Germinal center (tissue), 1 donor: ENCODE data around the gene SLC34A3.

Experiments used
- DNase-seq: peaks from one replicate; pipeline ENCODE4 v3.0.0; 2012; ENCODE audit warnings: mixed read lengths, low spot score

Gene SLC34A3

DNA sequence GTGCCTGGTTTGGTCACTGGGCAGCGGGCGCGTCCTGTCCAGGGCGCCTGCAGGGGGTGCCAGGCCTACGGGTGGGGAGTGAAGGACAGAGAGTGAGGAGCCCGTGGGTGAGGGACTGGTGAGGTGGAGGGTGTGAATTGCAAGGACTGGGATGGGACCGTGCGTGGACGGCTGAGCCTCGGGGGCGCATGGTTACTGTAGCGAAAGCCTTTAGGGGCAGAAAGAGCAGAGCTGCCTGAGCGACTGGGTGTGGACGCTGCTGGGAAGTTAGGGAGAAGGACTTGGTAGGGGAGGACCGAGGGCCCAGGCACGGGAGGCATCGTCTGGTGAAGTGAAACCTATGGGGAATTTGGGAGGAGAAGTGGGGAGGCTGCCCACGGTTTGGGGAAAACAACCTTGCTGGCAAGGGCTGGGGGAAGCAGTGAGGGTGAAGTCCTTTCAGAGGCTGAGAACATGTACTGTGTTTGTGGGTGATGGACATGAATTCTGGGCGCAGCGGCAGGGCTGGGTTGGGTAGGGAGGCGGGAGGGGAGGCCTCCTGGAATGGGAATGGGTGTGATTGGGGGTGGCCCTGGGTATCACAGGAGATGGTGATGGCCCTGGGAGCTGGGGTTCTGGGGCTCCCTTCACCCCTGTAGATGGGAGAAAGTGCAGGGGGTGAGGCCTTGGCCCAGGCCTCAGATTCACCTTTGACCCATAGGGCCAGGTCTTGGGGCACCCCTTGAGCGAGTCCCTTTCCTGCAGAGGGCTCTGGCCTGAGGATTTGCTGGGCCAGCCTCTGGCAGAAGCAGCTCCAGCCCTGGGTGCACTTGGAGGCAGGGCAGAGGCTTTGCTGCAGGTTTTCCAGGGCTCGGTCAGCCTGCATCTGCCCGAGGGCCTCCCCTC is 45.1 kb downstream of the SLC34A3 start:
- DNase-seq: no peak

DNA sequence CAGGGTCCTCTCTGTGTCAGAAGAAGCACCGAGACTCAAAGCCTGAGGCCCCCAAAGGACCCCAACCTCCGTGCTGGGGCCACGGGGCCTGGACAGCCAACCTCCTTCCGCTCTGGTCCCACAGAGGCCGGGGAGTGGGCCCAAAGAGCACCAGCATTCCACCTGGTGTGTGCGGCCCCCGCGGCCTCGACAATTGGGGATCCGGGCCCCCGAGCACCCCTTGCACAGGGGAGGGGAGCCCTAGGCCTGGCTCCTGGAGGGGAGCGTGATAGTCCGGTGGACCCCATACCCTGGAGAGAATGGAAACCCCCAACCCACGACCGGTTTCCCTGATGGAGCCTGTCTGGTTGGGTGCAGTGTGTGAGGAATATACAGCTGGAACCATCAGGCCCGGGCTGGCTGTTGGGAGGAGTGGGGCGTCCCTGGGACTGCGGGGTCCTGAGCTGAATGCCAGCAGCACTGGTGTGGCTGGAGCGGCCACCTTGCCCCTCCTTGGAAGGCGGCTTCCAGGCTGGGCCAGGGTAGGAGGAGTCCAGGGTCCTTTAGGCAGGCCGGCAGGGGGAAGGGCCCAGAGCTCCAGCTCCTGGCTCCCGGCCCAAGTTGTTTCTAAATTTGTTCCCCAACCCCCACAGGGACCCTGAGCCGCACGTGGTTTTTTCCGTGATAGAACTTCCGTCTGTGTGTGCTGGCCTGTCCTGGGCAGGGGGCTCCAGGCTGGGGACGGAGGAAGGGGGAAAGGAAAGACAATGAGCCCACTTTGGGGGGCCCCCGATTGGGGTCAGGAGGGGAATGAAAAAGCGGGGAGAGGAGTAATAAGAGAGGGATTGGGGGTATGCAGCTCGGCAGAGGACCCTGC is 46.0 kb downstream of the SLC34A3 start:
- no peak for DNase-seq

DNA sequence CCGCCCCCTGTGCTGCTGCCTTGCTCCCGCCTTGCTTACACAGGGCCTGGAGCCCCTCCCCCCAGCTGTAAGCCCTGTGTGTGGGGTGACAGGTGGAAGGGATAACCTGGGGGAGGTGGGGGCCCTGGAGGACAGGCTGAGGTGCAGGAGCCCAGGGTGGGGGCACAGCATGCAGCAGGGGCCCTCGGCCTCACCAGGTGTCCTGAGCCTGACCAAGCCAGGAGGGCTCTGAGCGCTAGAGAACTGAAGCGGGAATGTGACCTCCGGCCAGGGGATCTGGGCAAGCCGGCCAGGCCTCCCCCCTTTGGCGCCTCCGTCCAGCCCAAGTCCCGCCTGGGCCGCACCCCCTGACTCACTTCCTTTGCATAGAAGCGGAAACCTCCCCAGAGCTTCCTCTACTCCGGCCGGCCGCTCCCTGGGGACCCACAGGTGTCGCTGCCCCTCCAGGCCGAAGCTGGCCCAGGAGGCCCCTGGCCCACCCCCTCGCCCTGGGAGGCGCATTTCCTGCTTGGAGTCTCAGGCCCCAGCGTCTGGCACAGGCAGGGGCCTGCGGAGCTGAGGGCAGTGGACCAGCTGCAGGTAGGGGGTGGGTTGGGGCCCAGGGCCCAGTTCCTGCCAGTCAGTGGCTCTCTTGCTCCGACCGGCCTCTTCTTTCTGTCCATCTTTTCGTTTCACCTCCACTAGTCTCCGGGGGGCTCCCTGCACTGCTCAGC is 46.8 kb downstream of the SLC34A3 start, which contains the start of gene TOR4A:
TSS of gene TOR4A (plus strand) at position 398 of the 713 bp plus-strand sequence. CDS start 964 bp downstream, outside the sequence.
- DNase-seq: peak; percentile 69

DNA sequence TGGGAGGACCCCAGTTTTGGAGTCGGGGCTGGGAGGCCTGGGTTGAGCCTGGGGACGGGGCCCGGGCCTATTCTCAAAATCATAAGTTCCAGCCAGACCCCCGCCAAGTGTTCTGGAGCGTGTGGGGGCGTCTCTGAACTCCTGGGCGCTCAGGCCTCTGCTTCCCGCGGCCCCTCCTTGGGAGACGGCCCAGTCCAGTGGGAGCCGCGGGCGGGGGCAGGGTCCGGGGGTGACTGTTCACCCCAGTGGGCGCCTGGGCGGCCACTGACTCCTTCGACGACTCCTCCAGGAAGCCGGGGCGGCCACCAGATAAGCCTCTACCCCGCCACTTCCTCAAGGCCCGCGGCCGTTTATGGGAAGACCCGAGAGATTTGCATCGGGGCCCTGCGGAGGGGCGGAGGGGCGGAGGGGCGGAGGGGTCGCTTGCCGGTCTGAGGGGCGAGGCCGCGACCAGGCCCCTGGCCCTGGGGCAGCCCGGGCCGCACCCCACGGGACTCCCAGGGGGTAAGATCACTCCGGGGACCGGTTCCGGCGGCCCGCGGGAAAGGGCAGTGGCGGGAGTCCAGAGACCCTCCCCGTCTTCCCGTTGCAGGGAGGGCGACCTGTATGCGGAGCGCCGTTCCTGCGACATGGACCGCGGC is 47.5 kb downstream of the SLC34A3 start:
- peak; percentile 52 for DNase-seq

DNA sequence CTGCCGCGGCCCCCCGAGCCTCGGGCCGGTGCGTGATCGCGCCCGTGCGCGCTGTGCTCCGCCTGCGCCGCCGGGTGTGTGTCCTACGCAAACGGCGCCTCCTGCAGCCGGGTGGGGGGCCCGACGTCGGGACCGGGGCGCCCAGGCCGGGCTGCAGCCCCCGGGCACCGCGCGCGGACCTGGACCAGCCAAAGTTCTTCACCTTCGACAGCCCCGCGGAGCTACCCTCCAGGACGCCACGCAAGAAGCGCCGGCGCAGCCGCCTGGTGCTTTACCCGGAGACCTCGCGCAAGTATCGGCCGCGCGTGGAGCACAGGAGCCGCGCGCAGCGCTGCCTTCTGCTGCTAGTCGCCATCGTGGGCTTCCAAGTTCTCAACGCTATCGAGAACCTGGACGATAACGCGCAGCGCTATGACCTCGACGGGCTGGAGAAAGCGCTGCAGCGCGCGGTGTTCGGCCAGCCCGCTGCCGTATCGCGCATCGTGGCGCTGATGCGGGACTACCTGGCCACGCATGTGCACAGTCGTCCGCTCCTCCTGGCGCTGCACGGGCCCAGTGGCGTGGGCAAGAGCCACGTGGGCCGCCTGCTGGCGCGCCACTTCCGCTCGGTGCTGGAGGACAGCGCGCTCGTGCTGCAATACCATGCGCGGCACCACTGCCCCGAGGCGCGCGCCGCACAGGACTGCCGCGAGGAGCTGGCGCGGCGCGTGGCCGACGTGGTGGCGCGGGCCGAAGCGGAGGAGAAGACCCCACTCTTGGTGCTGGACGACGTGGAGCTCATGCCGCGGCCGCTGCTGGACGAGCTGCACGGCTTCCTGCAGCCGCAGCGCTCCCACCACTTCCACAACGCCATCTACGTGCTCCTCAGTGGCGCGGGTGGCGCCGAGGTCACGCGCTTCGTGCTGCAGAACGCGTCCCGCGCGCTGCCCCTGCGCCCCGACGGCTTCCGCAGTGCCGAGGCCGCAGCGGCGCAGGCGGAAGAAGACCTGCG is 48.3 kb downstream of the SLC34A3 start:
- DNase-seq: no peak

DNA sequence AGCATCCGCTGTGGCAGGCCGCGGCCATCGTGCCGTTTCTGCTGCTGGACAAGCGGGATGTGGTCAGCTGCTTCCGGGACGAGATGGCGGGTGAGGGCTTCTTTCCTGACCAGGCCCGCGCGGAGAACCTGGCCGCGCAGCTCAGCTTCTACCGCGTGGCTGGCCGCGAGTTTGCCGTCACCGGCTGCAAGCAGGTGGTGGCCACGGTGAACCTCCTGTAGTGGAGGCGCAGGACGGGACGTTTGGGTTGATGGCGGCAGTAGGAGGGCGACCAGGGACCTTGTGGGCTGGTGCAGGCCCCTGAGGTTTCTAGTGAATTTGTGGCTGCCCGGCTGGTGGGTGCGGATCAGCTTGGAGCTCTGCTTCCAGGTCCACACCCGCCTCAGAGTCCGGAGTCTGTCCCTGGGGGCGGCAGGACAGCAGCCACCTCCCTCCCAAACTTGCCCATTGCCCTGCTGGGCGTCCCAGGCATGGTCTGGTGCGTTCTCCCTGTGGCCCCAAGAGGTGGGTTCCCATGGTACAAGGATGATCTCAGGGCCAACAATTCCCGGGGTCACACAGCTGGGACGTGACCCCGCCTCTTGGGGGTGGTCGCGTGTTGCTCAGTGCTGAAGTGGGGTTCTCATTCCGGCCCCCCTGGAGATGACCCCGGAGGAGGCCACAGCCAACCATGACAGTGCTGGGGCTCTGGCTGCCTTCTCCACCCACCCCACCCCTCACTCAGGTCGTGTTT is 49.2 kb downstream of the SLC34A3 start:
- DNase-seq: no peak

DNA sequence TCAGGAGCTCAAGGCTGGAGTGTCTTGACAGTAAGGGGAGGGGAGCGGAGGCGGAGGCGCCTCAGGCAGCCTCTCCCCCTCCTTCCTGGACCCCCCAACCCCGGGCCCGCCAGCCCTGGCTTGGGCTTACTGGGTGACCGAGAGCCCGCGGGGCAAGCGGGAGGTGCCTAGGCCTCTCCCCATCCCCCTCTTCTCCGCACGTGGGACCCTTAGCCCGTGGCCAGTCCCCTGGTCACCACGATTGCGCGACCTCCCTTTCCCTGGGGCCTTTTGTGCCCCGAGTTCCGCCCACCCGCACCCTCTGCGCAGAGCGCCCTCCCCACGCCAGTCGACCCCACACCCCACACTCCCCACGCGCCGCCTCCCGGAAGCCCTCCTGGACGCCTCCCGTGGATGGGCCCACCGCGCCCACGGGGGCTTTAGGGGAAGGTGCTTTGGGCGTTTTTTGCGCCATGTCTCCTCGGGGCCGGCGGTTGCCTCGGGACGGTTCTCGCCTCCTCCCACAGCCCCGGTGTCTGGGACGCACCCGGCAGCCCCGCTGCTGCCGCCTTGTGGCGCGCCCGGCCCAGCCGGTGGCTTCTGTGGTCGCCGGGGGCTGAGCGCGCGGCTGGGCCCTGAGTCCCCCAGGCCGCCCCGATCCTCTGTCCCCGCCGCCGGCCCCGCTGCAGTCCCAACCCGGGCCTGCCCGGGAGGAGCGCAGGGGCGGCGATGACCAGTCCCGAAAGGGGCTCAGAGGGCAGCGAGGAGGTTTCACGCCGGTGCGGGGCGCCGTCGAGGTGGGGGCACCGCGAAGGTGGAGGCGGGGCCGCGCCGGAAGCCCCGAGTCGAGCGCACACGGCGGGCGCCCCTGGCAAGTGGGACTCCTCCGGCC is 50.0 kb downstream of the SLC34A3 start:
- DNase-seq: peak; percentile 68

DNA sequence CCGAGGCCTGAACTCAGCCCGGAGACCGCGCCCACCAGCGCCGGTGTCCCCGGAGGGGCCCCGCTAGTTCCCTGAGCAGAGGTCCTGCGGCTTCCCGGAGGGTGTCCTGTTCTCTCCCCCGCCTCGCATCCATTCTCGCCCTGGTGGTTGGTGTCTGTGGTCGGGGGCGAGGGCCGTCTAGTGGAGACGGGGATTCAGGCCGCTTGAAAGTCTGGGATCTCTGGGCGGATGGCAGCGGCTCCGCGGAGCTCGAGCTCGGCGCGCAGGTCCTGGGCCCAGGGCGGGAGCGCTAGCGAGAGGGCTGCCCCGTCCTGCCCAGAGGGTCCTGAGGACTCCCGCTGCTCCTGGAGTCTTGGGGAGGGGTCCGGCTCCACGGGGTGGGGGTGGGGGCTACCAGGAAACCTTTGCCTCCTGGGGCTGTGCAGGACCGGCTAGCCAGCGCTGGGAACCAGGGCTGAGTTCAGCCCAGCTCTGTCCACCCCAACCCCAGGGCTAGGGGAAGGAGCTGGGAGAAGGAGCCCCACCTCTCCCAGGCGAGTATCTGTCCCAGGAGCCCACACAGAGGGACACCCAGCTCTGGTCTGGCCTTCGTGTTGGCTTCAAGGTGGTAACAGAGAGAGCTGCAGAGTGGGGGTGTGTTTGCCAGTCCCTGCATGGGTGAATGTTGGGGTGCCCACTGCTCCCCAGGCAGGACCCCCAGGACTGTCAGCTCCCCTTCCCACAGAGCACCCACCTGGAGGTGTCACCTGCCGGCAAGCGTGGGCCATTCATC is 50.8 kb downstream of the SLC34A3 start:
- no peak for DNase-seq
